HG03469 (cell line): ENCODE results near the gene MYL3.
"Not testable (repeated sequence)": the region's sequence is repeated elsewhere in the genome, so short reads cannot be mapped to it uniquely, and the experiment has no call there.

Experiments used
- ATAC-seq: cut with Tn5 transposase; IDR thresholded peaks from one replicate; pipeline ENCODE4 v1.9.1; 2021; ENCODE audit warnings: mild to moderate bottlenecking, moderate library complexity, moderate number of reproducible peaks; ENCODE audit not compliant: unreplicated experiment

The MYL3 gene

DNA sequence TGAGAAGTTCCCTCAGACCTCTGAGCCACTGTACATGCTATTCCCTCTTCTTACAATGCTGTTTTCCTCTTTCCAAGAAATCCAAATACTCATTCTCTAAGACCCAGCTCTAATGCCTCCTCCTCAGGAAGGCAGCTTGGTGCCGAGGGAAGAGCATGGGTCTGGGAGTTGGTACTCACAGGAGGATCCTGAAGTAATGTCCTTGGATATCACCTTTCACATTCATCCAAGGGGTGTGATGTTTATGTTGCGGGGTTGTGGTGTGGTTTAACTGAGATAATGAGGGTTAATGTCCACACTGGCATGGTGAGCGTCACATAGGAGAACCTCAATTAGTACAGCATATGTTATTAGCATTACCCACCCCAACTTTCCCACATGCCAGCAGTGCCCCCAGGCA, 31.9 kb downstream of the MYL3 start:
- ATAC-seq = no peak

DNA sequence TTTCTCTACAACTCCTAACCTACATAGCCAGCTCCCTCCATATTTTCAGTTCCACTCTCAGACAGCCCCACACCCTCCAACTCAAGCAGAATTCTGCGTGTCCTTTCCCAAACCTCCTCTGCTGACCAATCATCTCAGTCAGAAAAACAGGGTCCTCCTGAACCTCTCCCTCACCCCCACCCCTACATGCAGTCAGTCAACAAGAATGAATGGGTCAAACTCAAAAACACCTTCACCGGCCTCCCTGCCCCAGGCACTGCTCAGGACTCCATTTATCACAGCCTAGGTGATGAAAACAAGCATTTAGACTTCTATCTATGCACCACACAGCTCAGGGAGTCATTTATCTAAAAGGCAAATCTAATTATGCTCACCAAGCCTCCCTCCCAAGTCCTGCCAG, 32.4 kb downstream of the MYL3 start:
- ATAC-seq = no peak

DNA sequence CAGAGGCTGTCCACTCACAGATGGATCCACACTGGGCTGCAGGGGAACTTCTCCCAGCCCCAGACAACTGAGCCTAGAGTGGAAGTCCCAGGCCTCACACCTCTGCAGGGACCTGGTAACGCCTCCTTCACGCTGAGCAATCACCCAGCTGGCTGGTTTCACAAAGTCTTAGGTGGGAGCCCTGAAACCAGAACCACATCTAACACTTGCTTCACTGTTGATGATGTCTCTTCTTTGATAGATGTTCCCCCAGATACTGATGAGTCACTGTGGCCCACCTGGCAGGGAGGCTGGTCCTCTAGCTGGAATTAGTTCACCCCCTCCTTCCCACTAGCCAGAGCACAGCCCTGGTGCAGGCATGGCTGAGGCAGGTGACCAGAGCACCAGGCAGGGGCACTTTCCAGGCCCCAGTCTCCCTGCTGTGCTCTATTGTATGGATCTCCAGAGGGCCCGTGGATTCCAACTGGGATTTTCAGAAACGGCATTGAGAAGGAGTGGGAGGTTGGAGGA, 33.5 kb downstream of the MYL3 start:
- peak; percentile 80 for ATAC-seq

DNA sequence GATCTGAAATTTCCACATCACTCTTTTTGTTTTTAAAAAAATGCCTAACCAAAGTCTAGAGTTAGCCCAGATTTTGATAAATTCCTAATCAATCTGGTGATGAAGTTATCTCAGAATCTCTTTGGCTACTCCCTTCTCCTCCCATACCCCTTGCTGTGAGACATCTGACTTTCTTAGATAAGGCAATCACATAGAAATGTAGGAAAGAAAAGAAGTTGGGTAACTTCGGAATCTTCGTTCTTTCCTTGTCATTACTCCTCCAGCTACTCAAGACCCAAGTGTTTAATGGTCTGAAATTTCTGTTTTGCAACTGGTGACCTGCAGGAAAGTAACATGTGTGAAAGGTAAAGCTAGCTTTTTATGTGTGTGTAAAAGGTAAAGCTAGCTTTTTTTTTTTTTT, 37.8 kb downstream of the MYL3 start:
- ATAC-seq = no peak

DNA sequence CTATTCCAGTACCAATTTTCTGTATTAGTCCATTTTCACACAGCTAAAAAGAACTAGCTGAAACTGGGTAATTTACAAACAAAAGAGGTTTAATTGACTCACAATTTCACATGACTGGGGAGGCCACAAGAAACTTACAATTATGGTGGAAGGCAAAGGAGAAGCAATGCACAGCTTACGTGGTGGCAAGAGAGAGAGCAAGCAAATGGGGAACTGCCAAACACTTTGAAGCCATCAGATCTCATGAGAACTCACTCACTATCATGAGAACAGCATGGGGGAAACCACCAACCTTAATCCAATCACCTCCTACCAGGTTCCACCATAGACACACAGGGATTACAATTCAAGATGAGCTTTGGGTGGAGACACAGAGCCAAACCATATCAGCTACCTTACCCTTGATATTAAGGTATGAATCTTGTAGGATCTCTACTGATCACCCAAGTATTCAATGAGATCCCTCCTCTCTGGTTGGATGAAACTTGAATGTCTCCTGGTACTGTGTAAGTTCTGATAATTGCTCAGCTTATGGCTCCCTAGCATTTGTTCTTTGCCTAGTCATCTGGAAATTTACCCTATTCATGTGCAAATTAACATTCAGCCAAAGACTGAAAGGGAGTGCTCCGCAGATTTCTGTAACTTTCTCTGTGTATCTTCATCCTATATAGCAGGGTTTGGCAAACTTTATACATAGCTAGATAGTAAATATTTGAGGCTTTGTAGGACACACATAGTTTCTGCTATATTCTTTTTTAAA, 38.9 kb downstream of the MYL3 start:
- no peak for ATAC-seq

DNA sequence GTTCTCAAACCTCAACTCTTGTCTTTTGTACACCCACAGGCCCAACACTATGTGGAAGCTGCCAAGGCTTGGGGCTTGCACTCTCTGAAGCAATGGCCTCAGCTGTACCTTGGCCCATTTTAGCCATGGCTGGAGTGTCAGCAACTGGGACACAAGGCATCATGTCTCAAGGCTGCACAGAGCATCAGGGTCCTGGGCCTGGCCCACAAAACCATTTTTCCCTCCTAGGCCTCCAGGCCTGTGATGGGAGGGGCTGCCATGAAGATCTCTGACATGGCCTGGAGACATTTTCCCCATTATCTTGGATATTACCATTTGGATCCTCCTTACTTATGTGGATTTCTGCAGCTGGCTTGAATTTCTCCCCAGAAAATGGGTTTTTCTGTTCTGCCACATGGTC, 39.9 kb downstream of the MYL3 start:
- ATAC-seq = not testable (repeated sequence)

DNA sequence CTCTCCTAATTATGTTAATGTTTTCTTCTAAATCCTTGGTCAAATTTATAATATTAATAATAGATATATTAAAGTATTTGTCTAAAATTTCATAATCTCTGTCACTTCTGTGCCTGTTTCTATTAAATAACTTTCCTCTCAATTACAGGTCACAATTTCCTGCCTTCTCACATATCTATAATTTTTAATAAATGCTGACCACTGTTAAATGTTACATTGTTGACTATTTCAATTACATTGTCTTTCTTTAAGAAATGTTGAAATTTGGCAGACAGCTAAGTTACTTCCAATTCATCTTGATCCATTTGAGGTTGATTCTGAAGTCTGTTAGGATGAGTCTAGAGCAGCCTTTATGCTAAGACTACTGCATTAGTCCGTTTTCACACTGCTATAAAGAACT, 41.7 kb downstream of the MYL3 start:
- ATAC-seq = no peak

DNA sequence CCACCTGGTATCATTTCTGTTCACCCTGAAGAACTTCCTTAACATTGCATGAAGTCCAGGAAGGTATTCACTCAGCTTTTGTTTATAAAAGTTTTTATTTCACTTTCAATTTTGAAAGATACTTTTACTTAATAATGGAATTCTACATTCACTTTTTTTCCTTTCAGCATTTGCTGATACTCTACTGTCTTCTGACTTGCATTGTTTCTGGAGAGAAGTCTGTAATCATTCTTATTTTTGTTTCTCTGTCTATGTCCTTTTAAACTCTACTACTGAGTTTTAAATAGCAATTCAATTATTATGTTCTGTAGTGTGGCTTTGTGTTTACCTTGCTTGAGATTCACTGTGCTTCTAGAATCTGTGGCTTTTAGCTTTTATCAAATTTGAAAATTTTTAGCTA, 42.4 kb downstream of the MYL3 start:
- no peak for ATAC-seq

DNA sequence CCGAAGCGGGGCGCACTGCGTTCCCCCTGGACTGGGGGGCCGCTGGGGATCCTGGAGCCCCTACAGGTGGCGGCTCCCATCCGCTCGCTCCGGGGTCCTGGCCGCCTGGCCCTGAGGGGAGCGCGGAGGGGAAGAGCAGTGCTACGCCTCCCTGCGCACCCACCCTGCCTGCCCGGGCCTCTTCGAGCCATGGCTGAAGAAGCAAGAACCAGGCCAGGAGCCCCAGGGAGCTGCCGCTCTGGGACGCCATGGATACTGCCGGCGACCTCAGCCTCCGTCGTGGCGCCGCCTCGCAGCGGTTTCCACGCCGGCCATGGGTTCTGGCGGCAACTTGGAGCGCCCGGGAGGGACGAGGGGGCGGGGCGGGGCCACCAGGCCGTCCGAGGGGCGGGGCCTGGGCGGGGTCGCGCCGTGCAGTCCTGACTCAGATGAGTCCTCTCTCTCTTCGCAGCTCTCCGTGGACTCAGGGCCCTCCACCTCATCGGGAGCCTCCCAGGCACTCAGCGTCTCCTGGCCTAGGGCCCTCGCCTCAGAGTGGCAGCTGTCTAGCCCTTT, 50.9 kb downstream of the MYL3 start:
- no peak for ATAC-seq

DNA sequence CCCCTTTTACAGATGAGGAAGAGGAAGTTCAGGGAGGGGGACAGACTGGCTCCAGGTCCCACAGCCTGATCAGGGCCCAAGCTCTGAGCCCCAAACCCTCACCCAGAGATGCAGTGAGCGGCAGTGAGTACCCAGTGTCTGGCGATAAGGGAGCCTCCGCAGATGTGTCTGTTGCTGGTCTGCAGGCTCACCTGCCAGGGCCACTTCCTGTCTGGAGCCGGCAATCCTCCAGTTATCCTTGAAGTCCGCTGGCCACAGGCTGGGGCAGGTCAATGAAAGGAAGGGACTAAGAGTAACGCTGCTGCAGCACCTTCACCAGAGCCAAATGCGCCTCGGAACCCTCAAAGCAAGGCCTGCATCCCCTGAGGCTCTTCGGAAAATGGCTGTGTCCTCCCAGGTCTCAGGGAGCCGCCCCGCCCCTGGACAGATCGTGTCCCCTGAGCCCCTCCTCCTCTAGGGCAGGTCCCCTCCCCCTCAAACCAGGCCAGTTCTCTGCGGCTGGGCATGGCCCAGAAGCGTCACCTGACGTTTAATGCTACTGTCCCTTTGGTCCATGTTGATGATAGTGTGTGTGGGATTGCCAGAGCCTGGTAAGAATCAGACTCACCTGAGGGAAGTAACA, 51.5 kb downstream of the MYL3 start:
- no peak for ATAC-seq

DNA sequence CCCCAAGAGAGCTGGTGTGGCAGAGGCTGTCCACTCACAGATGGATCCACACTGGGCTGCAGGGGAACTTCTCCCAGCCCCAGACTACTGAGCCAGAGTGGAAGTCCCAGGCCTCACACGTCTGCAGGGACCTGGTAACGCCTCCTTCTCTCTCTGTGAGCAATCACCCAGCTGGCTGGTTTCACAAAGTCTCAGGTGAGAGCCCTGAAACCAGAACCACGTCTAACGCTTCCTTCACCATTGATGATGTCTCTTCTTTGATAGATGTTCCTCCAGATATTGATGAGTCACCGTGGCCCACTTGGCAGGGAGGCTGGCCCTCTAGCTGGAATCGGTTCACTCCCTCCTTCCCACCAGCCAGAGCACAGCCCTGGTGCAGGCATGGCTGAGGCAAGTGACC, 54.5 kb downstream of the MYL3 start:
- not testable (repeated sequence) for ATAC-seq
